Endothelial cell of umbilical vein (primary cell): Measurements from ENCODE around the gene KRTAP5-6. TPM values are rescaled to one million over a fixed set of nuclear protein-coding genes. Genes with fewer than 3 reads are reported as not detected.

Source experiments
- BruUV-seq: library from RNA; stranded (reverse); fragments of 400-500 nt; replicated peaks from 2 replicates; lab custom pipeline; 2021; lab: Mats Ljungman, UMichigan
- CTCF ChIA-PET: fragments of 300-600, 350-600 bp; sonication (Branson Sonifier 250); formaldehyde crosslinking; loops from one replicate; lab custom pipeline; 2021; ENCODE audit warnings: antibody characterized with exemption, inconsistent platforms; lab: Charles Lee
- POLR2A ChIA-PET: fragments of 300-600, 350-600 bp; sonication (Branson Sonifier 250); formaldehyde crosslinking; loops from one replicate; lab custom pipeline; 2021; ENCODE audit warnings: antibody characterized with exemption, inconsistent platforms; lab: Charles Lee
- DNase-seq: peaks from one replicate; pipeline ENCODE4 v3.0.0-alpha.2; 2011; ENCODE audit warnings: low read depth, low spot score
- FAIRE-seq: peaks from 2 replicates; lab custom pipeline; 2011; peaks lifted over from hg19 to GRCh38; lab: Jason Lieb, UNC
- H2AFZ ChIP-seq: 2 replicates; pipeline ENCODE4 v1.6.0; 2012; ENCODE audit warnings: low read depth, low read length, control low read depth, inconsistent platforms
- H3K27ac ChIP-seq: 2 replicates; pipeline ENCODE4 v1.5.1; 2011; ENCODE audit warnings: low read depth, mild to moderate bottlenecking, control low read depth, low read length, moderate library complexity; ENCODE audit not compliant: insufficient read depth
- H3K27me3 ChIP-seq, 2 experiments: 2 replicates each; pipeline versions ENCODE4 v1.6.0 to v1.6.1; 2011; ENCODE audit warnings: low read length in 2 of 2, mixed read lengths in 1 of 2; ENCODE audit not compliant: control insufficient read depth in 2 of 2, insufficient read depth in 2 of 2
- H3K36me3 ChIP-seq, 2 experiments: 2 replicates in 1 of 2; 3 replicates in 1 of 2; pipeline ENCODE4 v1.5.1; 2011; ENCODE audit warnings: low read length in 2 of 2, mild to moderate bottlenecking in 1 of 2, moderate library complexity in 1 of 2; ENCODE audit not compliant: control insufficient read depth in 2 of 2, insufficient read depth in 2 of 2; ENCODE audit errors: extremely low read depth in 1 of 2
- H3K4me1 ChIP-seq: 3 replicates; pipeline ENCODE4 v1.5.1; 2011; ENCODE audit warnings: mild to moderate bottlenecking, low read length; ENCODE audit not compliant: control insufficient read depth, insufficient read depth; ENCODE audit errors: extremely low read depth
- H3K4me2 ChIP-seq: 2 replicates; pipeline ENCODE4 v1.6.1; 2011; ENCODE audit warnings: low read length, control low read depth, mixed read lengths; ENCODE audit not compliant: insufficient read depth
- H3K4me3 ChIP-seq, 3 experiments: fragments of 200-600 bp in 1 of 3; sonication (generic), shearing (Covaris generic) in 1 of 3; replicated peaks in 1 of 3; 2 replicates each; pipeline ENCODE4 v1.5.1; 2011 to 2016; ENCODE audit warnings: control low read depth in 3 of 3, low read length in 3 of 3, mild to moderate bottlenecking in 2 of 3, inconsistent platforms in 1 of 3, low read depth in 1 of 3, moderate library complexity in 1 of 3; ENCODE audit not compliant: insufficient read depth in 1 of 3
- H3K79me2 ChIP-seq: 2 replicates; pipeline ENCODE4 v1.6.0; 2012; ENCODE audit warnings: low read length, inconsistent platforms; ENCODE audit not compliant: control insufficient read depth, insufficient read depth
- H3K9ac ChIP-seq: replicated peaks from 2 replicates; pipeline ENCODE3; 2011; ENCODE audit warnings: low read length, control low read depth; ENCODE audit not compliant: insufficient read depth; ENCODE audit errors: extremely low read depth
- H3K9me1 ChIP-seq: replicated peaks from 3 replicates; pipeline ENCODE4 v1.6.0; 2011; ENCODE audit warnings: mild to moderate bottlenecking, low read length; ENCODE audit not compliant: control insufficient read depth, insufficient read depth; ENCODE audit errors: extremely low read depth
- H3K9me3 ChIP-seq: replicated peaks from 2 replicates; pipeline ENCODE4 v1.5.1; 2012; ENCODE audit warnings: low read length, inconsistent platforms; ENCODE audit not compliant: control insufficient read depth, insufficient read depth
- H4K20me1 ChIP-seq: replicated peaks from 2 replicates; pipeline ENCODE3; 2011; ENCODE audit warnings: mild to moderate bottlenecking, low read length; ENCODE audit not compliant: control insufficient read depth, insufficient read depth; ENCODE audit errors: extremely low read depth
- CTCF ChIP-seq, 2 donors: IDR thresholded peaks; 1 replicate in 1 of 2; 2 replicates in 1 of 2; pipeline ENCODE4 v1.5.1; 2011; ENCODE audit warnings: low read length in 2 of 2, mild to moderate bottlenecking in 2 of 2, moderate library complexity in 2 of 2, control low read depth in 1 of 2, inconsistent platforms in 1 of 2, low read depth in 1 of 2; ENCODE audit not compliant: insufficient read depth in 1 of 2; ENCODE audit errors: extremely low read depth in 1 of 2
- EZH2 ChIP-seq: IDR thresholded peaks from 2 replicates; pipeline ENCODE4 v1.6.1; 2012; ENCODE audit warnings: borderline replicate concordance, low read depth, mild to moderate bottlenecking, moderate library complexity, low read length, inconsistent platforms; ENCODE audit not compliant: severe bottlenecking
- FOS ChIP-seq: IDR thresholded peaks from 2 replicates; pipeline ENCODE4 v1.6.1; 2011; ENCODE audit warnings: mild to moderate bottlenecking, low read length, moderate library complexity, borderline replicate concordance; ENCODE audit not compliant: insufficient read depth
- GATA2 ChIP-seq: IDR thresholded peaks from 2 replicates; pipeline ENCODE4 v1.7.0; 2011; ENCODE audit warnings: low read depth, mild to moderate bottlenecking, moderate library complexity, mixed read lengths, low read length; ENCODE audit not compliant: insufficient read length, insufficient read depth
- JUN ChIP-seq: IDR thresholded peaks from 2 replicates; pipeline ENCODE4 v1.6.1; 2011; ENCODE audit warnings: borderline replicate concordance, low read depth; ENCODE audit not compliant: insufficient read length, insufficient read depth
- MAX ChIP-seq: IDR thresholded peaks from 2 replicates; pipeline ENCODE4 v1.6.1; 2011; ENCODE audit not compliant: insufficient read depth, insufficient read length
- MYC ChIP-seq: IDR thresholded peaks from one replicate; pipeline ENCODE4 v1.6.1; 2011; ENCODE audit warnings: mild to moderate bottlenecking, low read depth, low read length
- POLR2A ChIP-seq: IDR thresholded peaks from 2 replicates; pipeline ENCODE4 v1.6.1; 2012; ENCODE audit warnings: low read depth, mild to moderate bottlenecking, control low read depth, low read length
- POLR2AphosphoS5 ChIP-seq: IDR thresholded peaks from 2 replicates; pipeline ENCODE4 v1.6.1; 2012; ENCODE audit warnings: low read depth, mild to moderate bottlenecking, control low read depth, low read length, moderate library complexity; ENCODE audit not compliant: insufficient read depth
- dilution Hi-C: fragments of 300-500 bp; cut with MboI; formaldehyde crosslinking; loops from one replicate; pipeline ENCODE4 v1.15.0; 2019; ENCODE audit warnings: low sequenced_read_pairs; ENCODE audit not compliant: extremely low pct_ligation_motif_present
- intact Hi-C: fragments of 100-400 bp; cut with micrococcal nuclease; formaldehyde crosslinking; loops from one replicate; pipeline ENCODE4 v1.10.0; 2022
- polyA plus RNA-seq, 4 experiments: library from polyadenylated mRNA; depleted of rRNA in 3 of 4; stranded (reverse) in 3 of 4; unstranded in 1 of 4; fragments of >200 nt; gene quantifications; 2 replicates each; pipeline versions ENCODE4 v1.2.1 to v1.2.3, GENCODE V29; 2011 to 2012; ENCODE audit warnings: missing spikeins in 1 of 4
- total RNA-seq: library from RNA; stranded (reverse); gene quantifications from 2 replicates; pipeline ENCODE4 v1.2.3, GENCODE V29; 2021

Gene KRTAP5-6
- total and polyA plus RNA-seq, 2 donors (not counting 3 experiments of a cell fraction or from before 2014, with no cell fraction given), result not detected

- FAIRE-seq (no peak), DNase-seq (no peak)
- ChIA-PET CTCF (interaction anchor here (0.9 to 2.1 kb wide), 4 partner anchors 15 to 115 kb away, joined by 3 to 5 read pairs (median 4); no protein-coding TSS in a partner anchor), POLR2A (interaction anchor here (0.7 kb wide), 1 partner anchor 115 kb away, joined by 5 read pairs; no protein-coding TSS in a partner anchor)
- Histone ChIP-seq H3K4me1 (no peaks in the 10 kb centered on the region), H3K9me1 (no peaks in the 10 kb centered on the region), H3K36me3 (no peaks in the 10 kb centered on the region), H3K9ac (no peak overlapping the region), H2AFZ (no peak overlapping the region), H3K4me3 (no peak overlapping the region), H3K27me3 (peaks cover 0 to 1% of the 10 kb centered on the region in 2 experiments), H3K4me2 (no peak overlapping the region), H3K79me2 (no peaks in the 10 kb centered on the region), H4K20me1 (no peaks in the 10 kb centered on the region), H3K9me3 (no peaks in the 10 kb centered on the region), H3K27ac (no peak overlapping the region)
- intact Hi-C loops (no loop called here), dilution Hi-C loops (no loop called here)
- TF ChIP-seq POLR2A, result no peak
- TF ChIP-seq GATA2, result no peak
- no peak for TF ChIP-seq JUN
- TF ChIP-seq FOS, result no peak
- no peak for TF ChIP-seq CTCF (IDR thresholded peaks at IDR 0.05; ENCODE audit: extremely low read depth in 1 of 2, insufficient read depth in 1 of 2, low read depth in 1 of 2, low read length in 2 of 2)
- BruUV-seq, result no TSS peak
Observed at GRCh38 chr11:1717745-1718144, 20.8 kb downstream of the KRTAP5-6 start.

- no TSS peak for BruUV-seq
- ChIA-PET POLR2A (no interaction called here), CTCF (interaction anchor here (0.9 to 2.1 kb wide), 4 partner anchors 15 to 114 kb away, joined by 3 to 5 read pairs (median 4); no protein-coding TSS in a partner anchor)
Observed at GRCh38 chr11:1718326-1718725, 21.3 kb downstream of the KRTAP5-6 start.

More at GRCh38 chr11:1718326-1718725, 21.3 kb downstream of the KRTAP5-6 start:
- Histone ChIP-seq H4K20me1 (no peaks in the 10 kb centered on the region), H3K9me3 (no peaks in the 10 kb centered on the region), H3K4me3 (no peak overlapping the region), H3K9me1 (no peaks in the 10 kb centered on the region), H3K27ac (no peak overlapping the region), H2AFZ (no peak overlapping the region), H3K4me2 (no peak overlapping the region), H3K9ac (no peak overlapping the region), H3K79me2 (no peaks in the 10 kb centered on the region), H3K36me3 (no peaks in the 10 kb centered on the region), H3K4me1 (no peaks in the 10 kb centered on the region), H3K27me3 (peaks cover 0 to 1% of the 10 kb centered on the region in 2 experiments)
- intact Hi-C loops (no loop called here), dilution Hi-C loops (no loop called here)
- DNase-seq (no peak), FAIRE-seq (no peak)
- no peak for TF ChIP-seq JUN
- TF ChIP-seq FOS, result no peak
- TF ChIP-seq POLR2A, result no peak
- TF ChIP-seq CTCF (IDR thresholded peaks at IDR 0.05; ENCODE audit: extremely low read depth in 1 of 2, insufficient read depth in 1 of 2, low read depth in 1 of 2, low read length in 2 of 2), result no peak
- TF ChIP-seq MYC, result no peak
- no peak for TF ChIP-seq GATA2
- no peak for TF ChIP-seq EZH2
- TF ChIP-seq MAX, result no peak
- TF ChIP-seq POLR2AphosphoS5, result no peak
